Ascending aorta (tissue), 2 donors: ENCODE data around the gene MRPS34. TPM values are rescaled to one million over a fixed set of nuclear protein-coding genes. Genes with fewer than 3 reads are reported as not detected.

Experiments
- DNase-seq, 2 donors: peaks; one replicate each; pipeline ENCODE4 v3.0.0-alpha.2; 2019; ENCODE audit warnings: low spot score in 2 of 2
- H3K27ac ChIP-seq, 2 donors: fragments of 200-600 bp; sonication (generic); one replicate each; pipeline ENCODE4 v1.5.1; 2016 to 2017; ENCODE audit warnings: mild to moderate bottlenecking in 1 of 2
- H3K27me3 ChIP-seq: fragments of 200-600 bp; sonication (generic); one replicate; pipeline ENCODE4 v1.5.1; 2017
- H3K36me3 ChIP-seq, 2 donors: fragments of 200-600 bp; sonication (generic); one replicate each; pipeline ENCODE4 v1.5.1; 2016
- H3K4me1 ChIP-seq, 2 donors: fragments of 200-600 bp; sonication (generic); one replicate each; pipeline ENCODE4 v1.5.1; 2016 to 2017; ENCODE audit warnings: mild to moderate bottlenecking in 1 of 2
- H3K4me3 ChIP-seq, 2 donors: fragments of 200-600 bp; sonication (generic); one replicate each; pipeline ENCODE4 v1.5.1; 2016 to 2017; ENCODE audit warnings: mild to moderate bottlenecking in 1 of 2
- H3K9me3 ChIP-seq, 2 donors: fragments of 200-600 bp; sonication (generic); one replicate each; pipeline ENCODE4 v1.5.1; 2016
- CTCF ChIP-seq, 3 experiments: fragments of 200-600 bp in 2 of 3; fragments of 450-650 bp in 1 of 3; sonication (generic) in 2 of 3; IDR thresholded peaks; one replicate each; pipeline ENCODE4 v1.5.1; 2016 to 2019; ENCODE audit warnings: antibody characterized with exemption in 3 of 3, mild to moderate bottlenecking in 1 of 3, moderate library complexity in 1 of 3
- intact Hi-C: fragments of 100-400 bp; cut with DNase I; formaldehyde crosslinking; loops from one replicate; pipeline ENCODE4 v1.15.1; 2023
- total RNA-seq: library from RNA; depleted of rRNA; stranded (reverse); fragments of >200 nt; gene quantifications from one replicate; pipeline ENCODE4 v1.1.0, GENCODE V29; 2016

Gene MRPS34
- total RNA-seq, result 170 TPM

- intact Hi-C loops, result loop anchor here (1.0 to 5.0 kb wide), 3 partner anchors 9 to 96 kb away; partner anchors contain the start of genes FAHD1, HAGH, JPT2 and NUBP2
- Histone ChIP-seq H3K4me3 (peak within 1 kb of the TSS; percentile 98 to 99), H3K9me3 (no peaks in the 10 kb centered on the region), H3K4me1 (peaks cover 19 to 28% of the 10 kb centered on the region in 2 donors), H3K36me3 (peaks cover 26 to 44% of the 10 kb centered on the region in 2 donors), H3K27me3 (no peaks in the 10 kb centered on the region), H3K27ac (peak within 1 kb of the TSS; percentile 95)
- TF ChIP-seq CTCF (IDR thresholded peaks at IDR 0.05), result peak; percentile 68 to 82 (median 75)
- peak in 1 of 2 donors; percentile 88 for DNase-seq
Measured at GRCh38 chr16:1772908-1773702, at the start of gene MRPS34. Gene MRPS34, minus strand, starts transcription at chr16:1773134. Its CDS starts 15 bp downstream, at chr16:1773119.

GRCh38 chr16:1821861-1822611 lies 49.1 kb upstream of the MRPS34 start:
- no peak for DNase-seq
- Histone ChIP-seq H3K9me3 (no peaks in the 10 kb centered on the region), H3K4me3 (no peak overlapping the region), H3K4me1 (peaks cover 9 to 17% of the 10 kb centered on the region in 2 donors), H3K27ac (no peak overlapping the region), H3K36me3 (peaks cover 52 to 60% of the 10 kb centered on the region in 2 donors), H3K27me3 (no peaks in the 10 kb centered on the region)
- TF ChIP-seq CTCF (IDR thresholded peaks at IDR 0.05), result no peak
- intact Hi-C loops, result no loop called here

- intact Hi-C loops, result no loop called here
- DNase-seq, result no peak
- H3K9me3 ChIP-seq, result no peaks in the 10 kb centered on the region
- no peaks in the 10 kb centered on the region for H3K27me3 ChIP-seq
- H3K4me1 ChIP-seq, result peaks cover 8 to 17% of the 10 kb centered on the region in 2 donors
- no peak for TF ChIP-seq CTCF (IDR thresholded peaks at IDR 0.05)
- no peak overlapping the region for H3K27ac ChIP-seq
- no peak overlapping the region for H3K4me3 ChIP-seq
- H3K36me3 ChIP-seq, result peaks cover 61 to 68% of the 10 kb centered on the region in 2 donors
Measured at GRCh38 chr16:1820946-1821290, 48.0 kb upstream of the MRPS34 start.

GRCh38 chr16:1820096-1820945 lies 47.4 kb upstream of the MRPS34 start:
- no peak for DNase-seq
- peaks cover 2 to 11% of the 10 kb centered on the region in 2 donors for H3K4me1 ChIP-seq
- intact Hi-C loops, result no loop called here
- no peak for TF ChIP-seq CTCF (IDR thresholded peaks at IDR 0.05)
- peaks cover 61 to 71% of the 10 kb centered on the region in 2 donors for H3K36me3 ChIP-seq
- no peaks in the 10 kb centered on the region for H3K9me3 ChIP-seq
- H3K27ac ChIP-seq, result no peak overlapping the region
- H3K27me3 ChIP-seq, result no peaks in the 10 kb centered on the region
- no peak overlapping the region for H3K4me3 ChIP-seq

- no peak for DNase-seq
- Histone ChIP-seq H3K9me3 (no peaks in the 10 kb centered on the region), H3K27ac (no peak overlapping the region), H3K4me1 (peaks cover 0 to 5% of the 10 kb centered on the region in 2 donors), H3K4me3 (no peak overlapping the region), H3K27me3 (no peaks in the 10 kb centered on the region), H3K36me3 (peaks cover 61 to 72% of the 10 kb centered on the region in 2 donors)
- TF ChIP-seq CTCF (IDR thresholded peaks at IDR 0.05), result no peak
- intact Hi-C loops, result no loop called here
Measured at GRCh38 chr16:1819611-1820010, 46.7 kb upstream of the MRPS34 start.
